Duodenal mucosa (tissue), 2 donors: Measurements from ENCODE around the gene SRPRB.

Source experiments
- H3K27ac ChIP-seq: one replicate; pipeline ENCODE4 v1.7.0; 2013; ENCODE audit warnings: low read depth, low read length
- H3K27me3 ChIP-seq, 2 donors: one replicate each; pipeline ENCODE4 v1.7.0; 2013; ENCODE audit warnings: low read length in 2 of 2, control low read depth in 1 of 2; ENCODE audit not compliant: insufficient read depth in 2 of 2, control insufficient read depth in 1 of 2
- H3K36me3 ChIP-seq, 2 donors: one replicate each; pipeline ENCODE4 v1.7.0; 2013; ENCODE audit warnings: low read length in 2 of 2, control low read depth in 1 of 2; ENCODE audit not compliant: insufficient read depth in 2 of 2, control insufficient read depth in 1 of 2
- H3K4me1 ChIP-seq, 2 donors: one replicate each; pipeline ENCODE4 v1.7.0; 2013; ENCODE audit warnings: low read length in 2 of 2, control low read depth in 1 of 2; ENCODE audit not compliant: insufficient read depth in 2 of 2, control insufficient read depth in 1 of 2
- H3K4me3 ChIP-seq, 2 donors: one replicate each; pipeline ENCODE4 v1.7.0; 2013; ENCODE audit warnings: low read length in 2 of 2, low read depth in 1 of 2
- H3K9ac ChIP-seq, 2 donors: one replicate each; pipeline ENCODE4 v1.7.0; 2013; ENCODE audit warnings: low read length in 2 of 2, low read depth in 1 of 2
- H3K9me3 ChIP-seq, 2 donors: one replicate each; pipeline ENCODE4 v1.7.0; 2013; ENCODE audit warnings: low read length in 2 of 2, control low read depth in 1 of 2; ENCODE audit not compliant: control insufficient read depth in 1 of 2

SRPRB gene

GRCh38 chr3:133827136-133827535, 21.5 kb downstream of the SRPRB start:
- Histone ChIP-seq H3K36me3 (peaks cover 14 to 26% of the 10 kb centered on the region in 2 donors), H3K4me3 (no peak overlapping the region), H3K27ac (no peak overlapping the region), H3K27me3 (no peaks in the 10 kb centered on the region), H3K4me1 (no peaks in the 10 kb centered on the region), H3K9me3 (no peaks in the 10 kb centered on the region), H3K9ac (no peak overlapping the region)

GRCh38 chr3:133827684-133828083, 22.1 kb downstream of the SRPRB start:
- no peak overlapping the region for H3K27ac ChIP-seq
- no peaks in the 10 kb centered on the region for H3K9me3 ChIP-seq
- no peaks in the 10 kb centered on the region for H3K27me3 ChIP-seq
- peaks cover 9 to 21% of the 10 kb centered on the region in 2 donors for H3K36me3 ChIP-seq
- no peak overlapping the region for H3K4me3 ChIP-seq
- no peak overlapping the region for H3K9ac ChIP-seq
- H3K4me1 ChIP-seq = no peaks in the 10 kb centered on the region

DNA sequence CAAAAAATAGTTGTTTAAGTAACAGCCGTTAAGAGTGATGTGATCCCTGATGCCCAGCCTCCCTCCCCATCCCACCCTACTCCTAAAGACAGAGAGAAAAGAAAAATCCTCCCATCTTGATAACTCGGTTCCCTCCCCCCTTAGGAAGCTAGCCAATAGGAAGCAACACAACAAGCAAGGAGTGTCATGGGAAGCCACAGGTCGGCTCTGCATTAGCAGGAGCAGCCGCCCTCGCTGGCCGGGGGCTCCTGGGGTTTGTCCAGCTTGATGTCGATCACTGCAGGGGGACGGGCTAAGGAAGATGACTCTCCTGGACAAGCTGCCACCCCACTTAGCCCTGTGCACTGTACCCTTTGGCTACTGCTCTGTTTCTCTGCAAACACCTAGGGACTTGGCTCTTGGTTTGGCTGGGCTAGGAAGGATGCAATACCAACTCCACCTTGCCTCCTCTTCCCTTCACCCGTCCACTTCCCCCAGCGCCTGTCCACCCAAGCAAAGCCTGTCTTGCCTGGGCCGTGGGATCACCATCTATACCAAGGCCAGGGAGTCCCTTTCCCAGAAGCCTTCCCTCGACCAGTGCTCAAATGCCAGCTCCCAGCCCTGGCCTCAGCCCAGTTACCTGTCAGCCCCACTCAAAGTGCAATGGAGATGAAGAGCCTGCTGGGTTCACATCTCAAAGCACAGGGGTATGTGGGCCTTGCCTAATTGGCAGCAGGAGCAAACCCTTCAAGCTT, 23.1 kb downstream of the SRPRB start:
- no peaks in the 10 kb centered on the region for H3K27me3 ChIP-seq
- no peaks in the 10 kb centered on the region for H3K4me1 ChIP-seq
- peaks cover 5 to 11% of the 10 kb centered on the region in 2 donors for H3K36me3 ChIP-seq
- no peak overlapping the region for H3K27ac ChIP-seq
- no peaks in the 10 kb centered on the region for H3K9me3 ChIP-seq
- H3K9ac ChIP-seq = no peak overlapping the region
- no peak overlapping the region for H3K4me3 ChIP-seq

DNA sequence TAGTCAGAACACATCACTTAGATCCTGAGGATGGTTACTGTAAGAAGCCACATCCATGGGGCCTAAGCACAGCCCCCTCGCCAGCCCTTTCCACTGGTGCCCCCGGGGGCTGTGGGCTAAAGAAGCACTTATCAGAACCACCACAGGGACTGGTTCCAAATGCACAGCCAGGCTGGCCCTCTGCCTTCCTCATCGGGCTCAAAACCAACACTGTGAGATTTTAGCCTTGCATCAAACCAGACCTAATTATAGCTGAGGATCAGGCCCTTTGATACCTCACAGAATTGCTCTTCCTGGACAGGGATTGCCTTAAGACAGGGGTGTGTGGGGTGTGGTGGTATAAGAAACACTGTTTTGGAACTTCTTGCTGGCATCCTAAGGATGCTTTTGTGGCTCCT, 23.7 kb downstream of the SRPRB start:
- Histone ChIP-seq H3K36me3 (peaks cover 5 to 6% of the 10 kb centered on the region in 2 donors), H3K9ac (no peak overlapping the region), H3K27ac (no peak overlapping the region), H3K4me1 (no peaks in the 10 kb centered on the region), H3K27me3 (no peaks in the 10 kb centered on the region), H3K4me3 (no peak overlapping the region), H3K9me3 (no peaks in the 10 kb centered on the region)

GRCh38 chr3:133830071-133830470, 24.5 kb downstream of the SRPRB start:
- Histone ChIP-seq H3K36me3 (no peaks in the 10 kb centered on the region), H3K9ac (no peak overlapping the region), H3K4me1 (no peaks in the 10 kb centered on the region), H3K27me3 (no peaks in the 10 kb centered on the region), H3K27ac (no peak overlapping the region), H3K9me3 (no peaks in the 10 kb centered on the region), H3K4me3 (no peak overlapping the region)

DNA sequence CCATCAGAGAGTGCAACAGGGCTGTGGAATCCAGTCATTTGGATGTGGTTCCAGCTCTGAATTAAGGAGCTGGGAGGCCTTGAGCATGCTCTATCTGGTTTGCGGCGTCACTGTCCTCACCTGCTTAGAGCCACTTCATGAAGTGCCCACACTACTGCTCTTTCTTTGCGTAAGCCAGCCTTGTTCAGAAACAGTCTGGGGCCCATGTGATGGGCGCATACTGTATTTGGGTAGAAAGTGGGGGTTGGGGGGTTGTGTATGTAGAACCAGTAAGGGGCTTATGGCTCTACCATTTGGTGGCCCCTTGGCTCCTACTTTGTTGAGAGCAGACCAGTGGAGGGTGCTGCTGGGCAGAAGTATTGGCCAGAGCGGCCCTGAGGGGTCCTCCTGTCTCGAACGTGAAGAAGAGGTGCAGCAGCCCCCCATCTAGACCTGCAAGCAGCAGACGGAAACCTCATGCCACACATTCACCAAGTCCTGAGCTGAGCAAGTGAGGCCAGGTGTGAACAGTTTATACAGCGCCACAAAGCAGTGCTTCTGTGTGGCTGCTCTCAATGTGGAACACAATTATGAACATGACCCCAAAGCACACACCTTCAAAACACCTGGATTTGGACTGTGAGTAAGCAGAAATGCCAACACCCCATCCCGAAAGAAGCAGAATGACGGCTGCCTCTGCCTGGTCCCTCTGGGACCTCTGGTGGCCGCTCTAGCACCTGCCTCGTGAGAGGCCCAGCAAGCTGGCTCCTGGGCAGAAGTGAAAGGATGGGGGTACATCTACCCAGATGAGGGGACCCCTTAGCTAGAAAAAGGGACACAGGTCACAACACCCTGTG, 26.6 kb downstream of the SRPRB start:
- H3K27me3 ChIP-seq = no peaks in the 10 kb centered on the region
- H3K4me3 ChIP-seq = no peak overlapping the region
- H3K9me3 ChIP-seq = no peaks in the 10 kb centered on the region
- no peaks in the 10 kb centered on the region for H3K4me1 ChIP-seq
- no peak overlapping the region for H3K9ac ChIP-seq
- no peaks in the 10 kb centered on the region for H3K36me3 ChIP-seq
- no peak overlapping the region for H3K27ac ChIP-seq

DNA sequence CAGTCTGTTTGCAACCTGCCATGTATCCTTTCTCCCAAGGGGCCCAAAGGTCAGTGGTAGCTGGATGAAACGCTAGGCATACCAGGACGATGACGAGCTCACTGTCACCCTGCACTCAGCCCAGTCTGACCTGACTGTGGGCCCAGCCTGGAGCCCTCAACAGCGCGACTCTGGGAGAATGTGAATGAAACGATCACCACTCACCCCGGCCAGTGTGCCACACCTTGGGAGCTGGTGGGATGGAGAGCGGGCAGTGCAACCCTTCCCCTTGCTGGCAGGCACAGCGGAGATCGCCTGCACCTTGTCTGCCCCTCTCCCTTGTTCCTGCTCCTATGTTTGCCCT, 27.2 kb downstream of the SRPRB start:
- H3K9me3 ChIP-seq = no peaks in the 10 kb centered on the region
- no peaks in the 10 kb centered on the region for H3K4me1 ChIP-seq
- no peak overlapping the region for H3K4me3 ChIP-seq
- no peaks in the 10 kb centered on the region for H3K27me3 ChIP-seq
- no peak overlapping the region for H3K27ac ChIP-seq
- no peaks in the 10 kb centered on the region for H3K36me3 ChIP-seq
- H3K9ac ChIP-seq = no peak overlapping the region

GRCh38 chr3:133833267-133833666, 27.7 kb downstream of the SRPRB start:
- H3K36me3 ChIP-seq = no peaks in the 10 kb centered on the region
- H3K27ac ChIP-seq = no peak overlapping the region
- no peak overlapping the region for H3K9ac ChIP-seq
- no peaks in the 10 kb centered on the region for H3K27me3 ChIP-seq
- H3K4me1 ChIP-seq = no peaks in the 10 kb centered on the region
- H3K4me3 ChIP-seq = no peak overlapping the region
- no peaks in the 10 kb centered on the region for H3K9me3 ChIP-seq

GRCh38 chr3:133833880-133834620, 28.4 kb downstream of the SRPRB start:
- H3K27ac ChIP-seq = no peak overlapping the region
- H3K27me3 ChIP-seq = no peaks in the 10 kb centered on the region
- H3K4me3 ChIP-seq = no peak overlapping the region
- no peaks in the 10 kb centered on the region for H3K4me1 ChIP-seq
- no peak overlapping the region for H3K9ac ChIP-seq
- no peaks in the 10 kb centered on the region for H3K9me3 ChIP-seq
- H3K36me3 ChIP-seq = no peaks in the 10 kb centered on the region
